ENCODE measurements around the gene PUS10.
A peak's percentile ranks its signal among the peaks of the same experiment; 100 is the strongest.

DNA sequence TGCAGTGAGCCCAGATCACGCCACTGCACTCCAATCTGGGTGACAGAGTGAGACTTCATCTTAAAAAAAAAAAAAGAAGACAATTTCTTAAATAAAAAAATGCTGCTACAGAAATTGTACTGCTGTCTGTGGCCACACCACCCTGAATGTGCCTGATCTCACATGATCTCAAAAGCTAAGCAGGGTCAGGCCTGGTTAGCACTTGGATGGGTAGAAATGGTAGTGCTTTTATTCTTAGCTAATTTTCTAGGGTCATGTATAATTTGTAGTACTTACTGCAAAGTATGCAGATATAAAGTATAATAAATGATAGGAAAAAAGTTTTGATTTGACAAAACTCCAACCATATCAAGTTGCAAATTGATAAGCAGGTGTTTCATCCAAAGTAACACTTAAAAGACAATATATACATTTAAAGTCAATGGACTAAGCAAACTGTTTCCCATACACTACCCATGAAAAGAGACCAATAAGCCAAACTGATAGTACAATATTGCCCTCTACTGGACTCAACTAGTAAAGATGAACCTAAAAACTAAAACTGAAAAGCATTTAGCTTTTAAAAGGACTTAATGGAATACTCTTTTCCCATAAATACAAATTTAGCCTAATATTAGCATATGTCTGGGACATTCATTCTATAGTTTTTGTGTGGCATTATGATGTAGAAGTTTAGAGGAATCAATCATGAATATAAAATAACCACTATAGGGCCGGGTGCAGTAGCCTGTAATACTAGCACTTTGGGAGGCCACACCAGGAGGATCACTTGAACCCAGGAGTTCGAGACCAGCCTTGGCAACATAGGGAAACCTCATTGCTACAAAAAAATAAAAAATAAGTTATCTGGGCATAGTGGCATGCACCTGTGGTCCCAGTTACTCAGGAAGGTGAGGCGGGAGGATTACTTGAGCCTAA, 19.2 kb downstream of the PUS10 start:
- TF ChIP-seq, protein P1, sequence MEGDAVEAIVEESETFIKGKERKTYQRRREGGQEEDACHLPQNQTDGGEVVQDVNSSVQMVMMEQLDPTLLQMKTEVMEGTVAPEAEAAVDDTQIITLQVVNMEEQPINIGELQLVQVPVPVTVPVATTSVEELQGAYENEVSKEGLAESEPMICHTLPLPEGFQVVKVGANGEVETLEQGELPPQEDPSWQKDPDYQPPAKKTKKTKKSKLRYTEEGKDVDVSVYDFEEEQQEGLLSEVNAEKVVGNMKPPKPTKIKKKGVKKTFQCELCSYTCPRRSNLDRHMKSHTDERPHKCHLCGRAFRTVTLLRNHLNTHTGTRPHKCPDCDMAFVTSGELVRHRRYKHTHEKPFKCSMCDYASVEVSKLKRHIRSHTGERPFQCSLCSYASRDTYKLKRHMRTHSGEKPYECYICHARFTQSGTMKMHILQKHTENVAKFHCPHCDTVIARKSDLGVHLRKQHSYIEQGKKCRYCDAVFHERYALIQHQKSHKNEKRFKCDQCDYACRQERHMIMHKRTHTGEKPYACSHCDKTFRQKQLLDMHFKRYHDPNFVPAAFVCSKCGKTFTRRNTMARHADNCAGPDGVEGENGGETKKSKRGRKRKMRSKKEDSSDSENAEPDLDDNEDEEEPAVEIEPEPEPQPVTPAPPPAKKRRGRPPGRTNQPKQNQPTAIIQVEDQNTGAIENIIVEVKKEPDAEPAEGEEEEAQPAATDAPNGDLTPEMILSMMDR (IDR thresholded peaks at IDR 0.05; ENCODE audit: insufficient read depth, low read length): peak; percentile 16
- TF ChIP-seq REST (IDR thresholded peaks at IDR 0.05; ENCODE audit: insufficient replicate concordance, low read depth): no peak

Measured in HL-60 (cell line).